ENCODE measurements around the gene ACP7.
A peak's percentile ranks its signal among the peaks of the same experiment; 100 is the strongest.
"Not testable (repeated sequence)": the region's sequence is repeated elsewhere in the genome, so short reads cannot be mapped to it uniquely, and the experiment has no call there.

The ACP7 gene

DNA sequence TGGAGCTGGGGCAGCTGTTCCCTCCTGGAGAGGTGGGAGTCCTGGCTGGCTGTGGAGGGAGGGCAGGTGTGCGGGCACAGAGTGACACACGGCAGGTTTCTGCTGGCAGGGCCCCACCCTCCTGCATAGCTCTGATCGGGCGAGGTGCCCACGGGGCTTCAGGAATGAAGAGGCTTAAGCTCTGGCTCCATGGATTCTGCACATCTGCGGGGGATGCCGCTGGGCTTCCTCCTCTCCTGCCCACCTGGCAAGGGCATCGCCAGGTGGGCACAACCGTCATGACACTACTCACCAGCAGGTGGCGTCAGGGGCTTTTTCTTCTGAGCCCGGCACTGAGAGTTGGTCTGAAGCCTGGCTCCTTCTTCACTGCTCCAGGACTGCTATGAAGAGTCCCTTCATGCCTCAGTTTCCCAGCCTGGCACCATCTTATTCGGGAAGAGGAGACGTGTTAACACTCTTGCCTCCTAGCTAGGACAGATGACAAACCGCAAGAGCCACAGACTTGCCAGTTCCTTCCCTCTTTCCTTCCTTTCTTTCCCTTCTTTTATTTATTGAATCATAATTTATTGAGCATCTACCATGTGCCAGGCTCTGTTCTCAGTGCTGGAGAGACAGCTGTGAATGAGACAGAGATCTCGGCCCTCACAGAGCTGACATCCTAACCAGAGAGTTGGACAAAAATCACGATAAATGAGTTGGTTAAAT is 26.2 kb downstream of the ACP7 start:
- DNase-seq = peak; percentile 53

GRCh38 chr19:39111593-39112199 is 27.5 kb downstream of the ACP7 start:
- DNase-seq = no peak

GRCh38 chr19:39112338-39112890 is 28.2 kb downstream of the ACP7 start:
- DNase-seq = no peak

- no peak for DNase-seq
Measured at GRCh38 chr19:39113199-39113598, 29.0 kb downstream of the ACP7 start.

- DNase-seq = no peak
Measured at GRCh38 chr19:39115105-39115847, 31.1 kb downstream of the ACP7 start.

GRCh38 chr19:39117023-39117422 is 32.9 kb downstream of the ACP7 start:
- DNase-seq = not testable (repeated sequence)

DNA sequence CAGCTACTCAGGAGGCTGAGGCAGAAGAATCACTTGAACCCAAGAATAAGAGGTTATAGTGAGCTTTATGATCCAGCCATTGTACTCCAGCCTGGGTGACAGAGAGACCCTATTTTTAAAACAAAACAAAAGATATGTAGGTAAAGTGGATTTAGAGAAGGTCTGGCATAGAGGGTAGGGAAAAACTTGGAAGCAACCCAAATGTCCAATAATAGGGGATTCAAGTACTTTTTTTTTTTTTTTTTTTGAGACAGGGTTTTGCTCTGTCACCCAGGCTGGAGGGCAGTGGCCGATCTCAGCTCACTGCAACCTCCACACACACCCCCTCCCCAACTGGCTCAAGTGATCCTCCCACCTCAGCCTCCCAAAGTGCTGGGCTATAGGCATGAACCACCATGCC is 35.7 kb downstream of the ACP7 start:
- no peak for DNase-seq

- DNase-seq = no peak
Measured at GRCh38 chr19:39122934-39123731, 39.0 kb downstream of the ACP7 start.

DNA sequence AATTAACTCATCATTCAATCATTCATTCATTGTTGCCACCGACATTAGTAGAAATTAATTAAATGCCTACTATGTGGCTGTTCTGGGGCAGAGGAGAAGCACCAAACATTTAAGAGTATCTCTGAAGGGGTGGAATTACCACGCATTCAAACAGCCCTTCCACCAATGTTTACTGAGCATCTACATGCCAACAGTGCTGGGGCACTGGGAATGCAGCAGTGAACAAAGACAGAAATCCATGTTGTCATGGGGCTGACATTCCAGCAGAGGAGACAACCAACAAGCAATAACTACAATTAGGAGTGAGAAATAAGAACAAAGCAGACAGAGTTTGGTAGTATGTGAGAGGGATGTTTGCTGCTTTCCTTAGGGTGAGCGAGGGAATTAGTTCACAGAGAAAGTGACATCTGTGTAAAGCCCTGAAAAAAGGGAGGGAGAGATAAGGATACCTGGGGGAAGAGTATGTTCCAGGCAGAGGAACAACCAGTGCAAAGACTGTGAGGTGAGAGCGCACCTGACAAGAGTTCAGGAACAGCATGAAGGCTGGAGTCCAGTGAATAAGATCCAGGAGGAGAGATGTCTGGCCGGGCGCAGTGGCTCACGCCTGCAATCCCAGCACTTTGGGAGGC is 40.1 kb downstream of the ACP7 start:
- DNase-seq = no peak

DNA sequence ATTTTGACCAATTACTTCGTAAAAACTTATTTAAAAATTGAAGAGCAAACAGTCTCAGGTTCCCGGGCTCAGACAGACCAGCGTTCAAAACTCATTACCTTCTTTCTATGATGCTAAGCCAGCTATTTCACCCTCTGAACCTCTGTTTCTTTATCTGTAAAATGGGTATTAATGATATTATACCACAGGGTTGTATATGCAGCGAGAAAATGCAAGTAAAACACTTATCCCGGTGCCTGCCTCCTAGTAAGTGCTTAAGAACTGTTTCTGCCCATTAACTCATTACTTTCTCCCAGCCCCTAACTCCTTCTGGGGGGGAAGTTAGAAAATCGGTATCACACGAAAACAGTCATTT is 41.0 kb downstream of the ACP7 start:
- no peak for DNase-seq

DNA sequence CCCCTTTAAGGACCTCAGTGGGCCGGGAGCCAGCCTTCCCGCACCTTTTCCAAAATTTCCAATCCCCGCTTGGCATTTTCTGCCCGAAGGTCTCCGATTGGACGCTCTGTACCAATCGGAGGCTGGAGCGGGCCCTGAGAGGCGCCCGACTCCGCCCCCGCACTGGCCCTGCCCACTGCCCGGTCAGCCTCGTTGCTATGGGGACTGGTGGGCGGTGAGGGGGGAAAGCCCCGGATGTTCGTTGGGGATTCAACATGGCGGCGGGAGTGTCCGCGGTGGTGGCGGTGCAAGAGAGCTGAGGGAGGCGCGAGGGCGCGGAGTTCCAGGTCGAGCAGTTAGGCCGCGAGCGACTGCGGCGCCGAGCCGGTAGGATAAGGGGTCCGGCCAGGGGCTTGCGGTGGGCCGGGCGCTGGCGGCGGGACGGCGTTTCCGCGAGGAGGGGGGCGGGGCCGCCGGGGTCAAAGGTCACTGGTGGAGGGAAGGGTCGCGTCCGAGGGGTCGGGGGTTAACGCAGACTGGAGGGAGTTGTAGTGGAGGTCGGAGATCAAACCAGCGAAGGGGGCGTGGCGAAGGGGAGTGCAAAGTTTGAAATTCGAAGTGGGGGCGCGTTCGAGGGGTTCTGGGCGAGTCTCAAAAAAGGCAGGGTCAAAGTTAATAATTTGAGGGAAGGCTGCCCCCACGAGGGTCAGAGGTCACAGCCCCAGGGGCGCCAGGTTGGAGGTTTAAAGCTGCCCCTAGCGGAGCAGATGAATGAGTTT is 41.6 kb downstream of the ACP7 start, which contains the start of gene PAK4:
PAK4 (plus strand) TSS at position 233 of the 758 bp plus-strand sequence. CDS start 43,768 bp downstream, outside the sequence.
- DNase-seq = peak; percentile 97

GRCh38 chr19:39126312-39127187 is 42.4 kb downstream of the ACP7 start:
- no peak for DNase-seq

DNA sequence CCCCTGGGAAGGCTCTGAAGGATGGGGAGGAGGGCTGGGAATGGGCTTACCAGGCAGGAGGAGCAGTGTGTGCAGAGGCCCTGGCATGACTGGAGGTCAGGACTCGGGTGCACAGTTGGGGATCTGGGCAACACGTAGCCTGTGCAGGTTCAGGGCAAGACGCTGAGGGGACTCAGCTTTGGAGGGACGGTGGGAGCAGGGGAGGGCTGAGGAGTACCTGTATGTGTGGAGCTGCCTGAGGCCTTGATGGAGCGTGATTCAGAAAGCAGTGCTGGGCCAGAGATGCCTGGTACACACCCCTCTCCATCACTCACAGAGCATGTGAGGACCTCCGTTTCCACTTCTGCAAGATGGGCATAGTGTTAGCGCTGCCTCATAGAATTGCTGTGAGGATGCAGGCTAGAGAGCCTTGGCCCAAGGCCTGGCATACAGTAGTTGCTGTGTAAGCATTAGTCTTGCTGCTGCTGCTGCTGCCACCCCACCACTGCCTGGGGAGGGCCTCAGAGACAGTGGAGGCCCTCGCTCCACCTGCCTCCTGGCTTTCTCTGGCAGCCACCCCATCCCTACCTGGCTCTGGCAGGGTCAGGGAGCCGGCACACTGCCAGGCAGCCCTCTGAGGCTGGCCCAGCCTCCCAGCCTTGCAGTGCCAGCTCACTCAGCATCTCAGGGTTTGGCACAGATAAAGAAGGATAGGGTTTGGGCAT is 43.8 kb downstream of the ACP7 start:
- no peak for DNase-seq

- no peak for DNase-seq
Measured at GRCh38 chr19:39128516-39129079, 44.4 kb downstream of the ACP7 start.

- DNase-seq = no peak
Measured at GRCh38 chr19:39129116-39129515, 44.9 kb downstream of the ACP7 start.

DNA sequence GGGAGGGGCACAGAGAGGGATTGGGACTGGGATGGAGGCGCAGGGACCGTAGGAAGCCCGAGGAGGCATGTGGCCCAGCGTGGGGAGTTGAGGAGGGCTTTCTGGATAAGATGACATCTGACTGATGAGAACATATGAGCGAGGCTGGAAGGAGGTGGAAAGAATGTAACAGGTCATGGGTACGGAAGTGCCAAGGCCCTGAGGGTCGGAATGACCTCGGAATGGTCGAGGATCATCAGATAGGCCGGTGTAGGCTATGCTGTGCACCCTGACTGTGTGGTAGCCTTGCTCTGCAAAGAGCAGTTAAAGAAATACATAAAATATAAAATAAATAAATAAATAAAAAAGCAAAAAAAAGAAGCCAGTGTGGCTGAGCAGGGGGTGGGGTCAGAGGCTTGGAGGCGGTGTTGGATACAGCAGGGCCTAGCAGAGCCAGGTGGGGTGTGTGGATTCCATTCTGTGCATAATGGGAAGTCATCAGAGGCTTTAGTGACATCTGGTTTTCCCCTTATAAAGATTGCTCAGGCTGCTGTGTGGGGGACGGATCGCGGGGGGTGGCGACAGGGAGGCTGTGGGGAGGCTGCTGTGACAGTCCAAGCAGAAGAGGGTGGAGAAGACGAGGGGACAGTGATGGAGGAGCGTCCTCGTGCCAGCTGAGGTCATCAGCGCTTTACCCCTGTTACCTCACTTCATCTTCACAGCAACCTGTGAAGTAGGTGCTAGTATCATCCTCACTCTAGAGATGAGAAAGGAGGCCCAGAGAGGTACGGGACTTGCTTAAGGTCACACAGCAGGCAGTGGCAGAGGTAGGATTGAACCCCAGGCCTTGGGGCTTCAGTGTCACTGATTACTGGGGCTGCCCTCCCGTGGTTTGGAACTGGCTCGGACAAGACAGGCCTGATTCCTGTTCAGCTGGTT is 46.4 kb downstream of the ACP7 start:
- no peak for DNase-seq

- no peak for DNase-seq
Measured at GRCh38 chr19:39131255-39131755, 47.1 kb downstream of the ACP7 start.

DNA sequence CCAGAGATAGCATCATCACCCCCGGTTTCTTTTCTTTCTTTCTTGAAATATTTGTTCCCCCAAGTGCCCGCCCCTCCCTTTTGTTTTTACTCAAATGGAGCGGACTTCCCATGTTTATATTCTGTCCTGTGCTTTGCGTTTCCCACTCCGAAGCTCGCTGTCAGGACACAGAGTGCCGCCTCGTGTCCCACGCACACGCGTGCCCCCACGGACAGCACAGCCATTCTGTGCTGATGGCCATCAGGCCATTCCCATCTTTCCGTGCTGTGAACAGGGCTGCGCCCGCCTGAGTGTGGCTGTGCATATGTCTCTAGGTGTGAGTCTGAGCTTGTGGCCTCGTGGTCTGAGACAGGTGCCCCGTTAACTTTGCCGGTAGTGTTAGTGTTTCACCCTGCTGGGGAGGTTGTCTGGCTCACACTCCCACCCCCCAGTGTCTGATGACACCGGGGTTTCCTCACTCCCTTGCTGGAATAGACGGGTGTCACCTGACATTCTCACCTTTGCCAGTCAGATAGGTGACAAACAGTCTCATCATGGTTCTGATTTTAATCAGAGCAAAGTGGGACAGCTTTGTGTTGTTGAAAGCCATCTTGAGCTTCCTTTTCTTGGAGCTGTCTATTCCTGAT is 48.3 kb downstream of the ACP7 start:
- DNase-seq = no peak

All from NCI-H510A treated with DMSO at 0.1 percent for 48 hours (cell line).